ENCODE measurements around the gene ULBP2. TPM values are rescaled to one million over a fixed set of nuclear protein-coding genes. Genes with fewer than 3 reads are reported as not detected.

The ULBP2 gene
- total RNA-seq, 1 donor = 6.9 TPM

- no peak for TF ChIP-seq CTCF (IDR thresholded peaks at IDR 0.05; ENCODE audit: insufficient read depth, low read depth, low read length)
- H3K4me3 ChIP-seq (ENCODE audit: low read depth, low read length) = no peak overlapping the region
- DNase-seq (ENCODE audit: low read depth) = no peak
These were observed 42.8 kb upstream of the ULBP2 start for GRCh38 chr6:149898966-149899365.

GRCh38 chr6:149899486-149899885, 42.3 kb upstream of the ULBP2 start:
- no peak for DNase-seq (ENCODE audit: low read depth)
- no peak for TF ChIP-seq CTCF (IDR thresholded peaks at IDR 0.05; ENCODE audit: insufficient read depth, low read depth, low read length)
- no peak overlapping the region for H3K4me3 ChIP-seq (ENCODE audit: low read depth, low read length)

- TF ChIP-seq CTCF (IDR thresholded peaks at IDR 0.05; ENCODE audit: insufficient read depth, low read depth, low read length) = no peak
- H3K4me3 ChIP-seq (ENCODE audit: low read depth, low read length) = no peak overlapping the region
- DNase-seq (ENCODE audit: low read depth) = no peak
These were observed 41.7 kb upstream of the ULBP2 start for GRCh38 chr6:149899926-149900619.

- TF ChIP-seq CTCF (IDR thresholded peaks at IDR 0.05; ENCODE audit: insufficient read depth, low read depth, low read length) = no peak
- H3K4me3 ChIP-seq (ENCODE audit: low read depth, low read length) = no peak overlapping the region
- DNase-seq (ENCODE audit: low read depth) = no peak
These were observed 41.0 kb upstream of the ULBP2 start for GRCh38 chr6:149900620-149901443.

GRCh38 chr6:149901444-149902140, 40.2 kb upstream of the ULBP2 start:
- no peak for TF ChIP-seq CTCF (IDR thresholded peaks at IDR 0.05; ENCODE audit: insufficient read depth, low read depth, low read length)
- no peak overlapping the region for H3K4me3 ChIP-seq (ENCODE audit: low read depth, low read length)
- no peak for DNase-seq (ENCODE audit: low read depth)

GRCh38 chr6:149903938-149904611, 37.7 kb upstream of the ULBP2 start:
- no peak for TF ChIP-seq CTCF (IDR thresholded peaks at IDR 0.05; ENCODE audit: insufficient read depth, low read depth, low read length)
- DNase-seq (ENCODE audit: low read depth) = no peak

More at GRCh38 chr6:149903938-149904611, 37.7 kb upstream of the ULBP2 start:
- no peak overlapping the region for H3K4me3 ChIP-seq (ENCODE audit: low read depth, low read length)
